Activated T-helper 1 cell treated with anti-CD3 and anti-CD28 coated beads, Interleukin-12 subunit alpha, Interleukin-12 subunit beta, Interleukin-2, Interleukin-4 antibody, amounts not matched to agents 30 ng/mL and 10 ng/mL and 1 ng/mL, durations not matched to agents 14 hours and 24 hours and 36 hours (primary cell): ENCODE results near the gene FAM120AOS. TPM values are rescaled to one million over a fixed set of nuclear protein-coding genes. Genes with fewer than 3 reads are reported as not detected.

Experiments used
- DNase-seq: peaks from one replicate; pipeline ENCODE4 v3.0.0; 2021; ENCODE audit warnings: low spot score
- H3K27ac Mint-ChIP-seq: one replicate; pipeline ENCODE4 v1.8.0; 2021; ENCODE audit warnings: mild to moderate bottlenecking, mixed read lengths
- H3K27me3 Mint-ChIP-seq: one replicate; pipeline ENCODE4 v1.8.0; 2022; ENCODE audit warnings: mild to moderate bottlenecking, moderate library complexity, mixed read lengths; ENCODE audit not compliant: insufficient read depth
- H3K36me3 Mint-ChIP-seq: one replicate; pipeline ENCODE4 v1.8.0; 2021; ENCODE audit warnings: low read depth, mixed read lengths
- H3K4me1 Mint-ChIP-seq: one replicate; pipeline ENCODE4 v1.8.0; 2021; ENCODE audit warnings: low read depth, mixed read lengths
- H3K4me3 Mint-ChIP-seq: one replicate; pipeline ENCODE4 v1.8.0; 2021; ENCODE audit warnings: mild to moderate bottlenecking, moderate library complexity, mixed read lengths
- H3K9me3 Mint-ChIP-seq: one replicate; pipeline ENCODE4 v1.8.0; 2021; ENCODE audit warnings: mixed read lengths
- intact Hi-C: fragments of 100-400 bp; cut with micrococcal nuclease; formaldehyde crosslinking; loops from one replicate; pipeline ENCODE4 v1.15.1; 2024
- total RNA-seq: library from RNA; stranded (reverse); gene quantifications from 2 replicates; pipeline ENCODE4 v1.2.3, GENCODE V29; 2022

Gene FAM120AOS
- total RNA-seq, 1 donor from 2014 or later = 31.2 TPM

GRCh38 chr9:93427655-93428379 is 25.6 kb downstream of the FAM120AOS start:
- Mint-ChIP-seq H3K27me3 (peaks cover 26% of the 10 kb centered on the region), H3K4me3 (no peak overlapping the region), H3K27ac (no peak overlapping the region), H3K36me3 (no peaks in the 10 kb centered on the region), H3K4me1 (no peaks in the 10 kb centered on the region), H3K9me3 (no peaks in the 10 kb centered on the region)
- intact Hi-C loops = no loop called here
- no peak for DNase-seq

GRCh38 chr9:93422977-93423616 is 30.3 kb downstream of the FAM120AOS start:
- Mint-ChIP-seq H3K36me3 (no peaks in the 10 kb centered on the region), H3K27ac (no peak overlapping the region), H3K4me3 (no peak overlapping the region), H3K4me1 (no peaks in the 10 kb centered on the region), H3K9me3 (peaks cover 14% of the 10 kb centered on the region), H3K27me3 (peaks cover 21% of the 10 kb centered on the region)
- DNase-seq = no peak
- intact Hi-C loops = no loop called here

GRCh38 chr9:93419023-93419422 is 34.4 kb downstream of the FAM120AOS start:
- DNase-seq = no peak
- no peak overlapping the region for H3K4me3 Mint-ChIP-seq
- intact Hi-C loops = no loop called here
- no peak overlapping the region for H3K27ac Mint-ChIP-seq
- H3K9me3 Mint-ChIP-seq = peaks cover 21% of the 10 kb centered on the region
- H3K27me3 Mint-ChIP-seq = peaks cover 20% of the 10 kb centered on the region
- peaks cover 1% of the 10 kb centered on the region for H3K36me3 Mint-ChIP-seq
- H3K4me1 Mint-ChIP-seq = peaks cover 7% of the 10 kb centered on the region

- peaks cover 1% of the 10 kb centered on the region for H3K36me3 Mint-ChIP-seq
- peaks cover 20% of the 10 kb centered on the region for H3K27me3 Mint-ChIP-seq
- H3K27ac Mint-ChIP-seq = no peak overlapping the region
- DNase-seq = no peak
- peaks cover 7% of the 10 kb centered on the region for H3K4me1 Mint-ChIP-seq
- intact Hi-C loops = no loop called here
- H3K4me3 Mint-ChIP-seq = no peak overlapping the region
- H3K9me3 Mint-ChIP-seq = peaks cover 21% of the 10 kb centered on the region
These were observed 35.8 kb downstream of the FAM120AOS start for GRCh38 chr9:93417538-93417937.

GRCh38 chr9:93416530-93417235 is 36.7 kb downstream of the FAM120AOS start:
- Mint-ChIP-seq H3K9me3 (peaks cover 21% of the 10 kb centered on the region), H3K36me3 (peaks cover 1% of the 10 kb centered on the region), H3K4me1 (peaks cover 7% of the 10 kb centered on the region), H3K27ac (no peak overlapping the region), H3K27me3 (peaks cover 25% of the 10 kb centered on the region), H3K4me3 (no peak overlapping the region)
- intact Hi-C loops = no loop called here
- no peak for DNase-seq

- Mint-ChIP-seq H3K27me3 (peaks cover 36% of the 10 kb centered on the region), H3K4me3 (no peak overlapping the region)
- intact Hi-C loops = no loop called here
These were observed 38.1 kb downstream of the FAM120AOS start for GRCh38 chr9:93415176-93415690.

GRCh38 chr9:93413530-93413929 is 39.9 kb downstream of the FAM120AOS start:
- peaks cover 34% of the 10 kb centered on the region for H3K27me3 Mint-ChIP-seq
- DNase-seq = no peak
- no peak overlapping the region for H3K4me3 Mint-ChIP-seq
- peaks cover 1% of the 10 kb centered on the region for H3K36me3 Mint-ChIP-seq
- H3K27ac Mint-ChIP-seq = no peak overlapping the region
- H3K4me1 Mint-ChIP-seq = peaks cover 7% of the 10 kb centered on the region
- H3K9me3 Mint-ChIP-seq = peaks cover 8% of the 10 kb centered on the region
- intact Hi-C loops = no loop called here

More at GRCh38 chr9:93415176-93415690, 38.1 kb downstream of the FAM120AOS start:
- peaks cover 21% of the 10 kb centered on the region for H3K9me3 Mint-ChIP-seq
- peaks cover 7% of the 10 kb centered on the region for H3K4me1 Mint-ChIP-seq
- peaks cover 1% of the 10 kb centered on the region for H3K36me3 Mint-ChIP-seq
- DNase-seq = no peak
- H3K27ac Mint-ChIP-seq = no peak overlapping the region

GRCh38 chr9:93406371-93406770 is 47.0 kb downstream of the FAM120AOS start:
- no peak for DNase-seq
- intact Hi-C loops = no loop called here
- H3K4me1 Mint-ChIP-seq = no peaks in the 10 kb centered on the region
- H3K27ac Mint-ChIP-seq = no peak overlapping the region
- H3K36me3 Mint-ChIP-seq = no peaks in the 10 kb centered on the region
- peaks cover 23% of the 10 kb centered on the region for H3K27me3 Mint-ChIP-seq
- no peaks in the 10 kb centered on the region for H3K9me3 Mint-ChIP-seq
- no peak overlapping the region for H3K4me3 Mint-ChIP-seq

- Mint-ChIP-seq H3K4me3 (no peak overlapping the region), H3K27me3 (peaks cover 17% of the 10 kb centered on the region), H3K4me1 (no peaks in the 10 kb centered on the region), H3K9me3 (no peaks in the 10 kb centered on the region), H3K36me3 (no peaks in the 10 kb centered on the region), H3K27ac (no peak overlapping the region)
- intact Hi-C loops = no loop called here
- DNase-seq = no peak
These were observed 54.9 kb downstream of the FAM120AOS start for GRCh38 chr9:93398471-93398870.

- Mint-ChIP-seq H3K27me3 (peaks cover 17% of the 10 kb centered on the region), H3K4me1 (no peaks in the 10 kb centered on the region), H3K36me3 (no peaks in the 10 kb centered on the region), H3K4me3 (no peak overlapping the region), H3K27ac (no peak overlapping the region), H3K9me3 (no peaks in the 10 kb centered on the region)
- no peak for DNase-seq
- intact Hi-C loops = no loop called here
These were observed 55.6 kb downstream of the FAM120AOS start for GRCh38 chr9:93397661-93398373.
